SK-N-SH (cell line): ENCODE data around the gene SYNGR1.

ENCODE experiments used
- EZH2phosphoT487 ChIP-seq: fragments of 200-600 bp; sonication (generic); IDR thresholded peaks from 2 replicates; pipeline ENCODE4 v1.6.1; 2017; ENCODE audit warnings: low read depth, mixed run types, mild to moderate bottlenecking, antibody characterized with exemption, moderate library complexity, borderline replicate concordance
- RXRA ChIP-seq: IDR thresholded peaks from 2 replicates; pipeline ENCODE4 v1.4.0; 2012; ENCODE audit warnings: low read depth, mild to moderate bottlenecking, borderline replicate concordance
- TCF12 ChIP-seq: IDR thresholded peaks from 2 replicates; pipeline ENCODE4 v1.4.0; 2012
- TF ChIP-seq, protein P1 (sequence below): fragments of 200-600 bp; sonication (generic); IDR thresholded peaks from 2 replicates; pipeline ENCODE4 v1.6.1; 2017; ENCODE audit warnings: antibody characterized with exemption, mild to moderate bottlenecking, moderate library complexity
- TF ChIP-seq, protein P2 (sequence below): fragments of 150-350 bp; IDR thresholded peaks from 2 replicates; pipeline ENCODE4 v1.6.1; 2017; ENCODE audit warnings: antibody characterized with exemption, low read length, low read depth, borderline replicate concordance
- TF ChIP-seq, protein P3 (sequence below): IDR thresholded peaks from 2 replicates; pipeline ENCODE4 v1.6.1; 2012; ENCODE audit warnings: mild to moderate bottlenecking, low read depth, low read length, moderate library complexity

DNA sequence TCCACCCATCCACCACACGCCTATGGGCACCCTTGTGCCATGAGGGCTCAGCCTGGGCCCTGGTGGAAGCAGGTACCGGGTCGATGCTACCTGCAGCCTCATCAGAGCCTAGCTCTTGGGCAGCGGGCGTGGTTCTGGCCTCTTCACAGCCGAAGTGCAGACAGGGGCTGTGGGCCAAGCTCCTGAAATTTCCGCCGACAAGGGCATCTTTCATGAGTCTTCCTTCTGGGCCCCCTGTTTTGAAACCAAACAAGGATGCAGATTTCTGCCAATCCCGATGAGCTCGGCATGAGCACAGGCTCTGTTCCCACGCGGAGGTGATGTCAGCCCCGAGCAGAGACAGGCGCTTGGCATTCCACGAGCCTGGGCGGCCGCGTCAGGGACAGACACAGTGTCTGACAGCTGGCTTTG lies 84.5 kb downstream of the SYNGR1 start:
- TF ChIP-seq, protein P1, sequence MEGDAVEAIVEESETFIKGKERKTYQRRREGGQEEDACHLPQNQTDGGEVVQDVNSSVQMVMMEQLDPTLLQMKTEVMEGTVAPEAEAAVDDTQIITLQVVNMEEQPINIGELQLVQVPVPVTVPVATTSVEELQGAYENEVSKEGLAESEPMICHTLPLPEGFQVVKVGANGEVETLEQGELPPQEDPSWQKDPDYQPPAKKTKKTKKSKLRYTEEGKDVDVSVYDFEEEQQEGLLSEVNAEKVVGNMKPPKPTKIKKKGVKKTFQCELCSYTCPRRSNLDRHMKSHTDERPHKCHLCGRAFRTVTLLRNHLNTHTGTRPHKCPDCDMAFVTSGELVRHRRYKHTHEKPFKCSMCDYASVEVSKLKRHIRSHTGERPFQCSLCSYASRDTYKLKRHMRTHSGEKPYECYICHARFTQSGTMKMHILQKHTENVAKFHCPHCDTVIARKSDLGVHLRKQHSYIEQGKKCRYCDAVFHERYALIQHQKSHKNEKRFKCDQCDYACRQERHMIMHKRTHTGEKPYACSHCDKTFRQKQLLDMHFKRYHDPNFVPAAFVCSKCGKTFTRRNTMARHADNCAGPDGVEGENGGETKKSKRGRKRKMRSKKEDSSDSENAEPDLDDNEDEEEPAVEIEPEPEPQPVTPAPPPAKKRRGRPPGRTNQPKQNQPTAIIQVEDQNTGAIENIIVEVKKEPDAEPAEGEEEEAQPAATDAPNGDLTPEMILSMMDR = no peak
- no peak for TF ChIP-seq EZH2phosphoT487
- TF ChIP-seq, protein P2, sequence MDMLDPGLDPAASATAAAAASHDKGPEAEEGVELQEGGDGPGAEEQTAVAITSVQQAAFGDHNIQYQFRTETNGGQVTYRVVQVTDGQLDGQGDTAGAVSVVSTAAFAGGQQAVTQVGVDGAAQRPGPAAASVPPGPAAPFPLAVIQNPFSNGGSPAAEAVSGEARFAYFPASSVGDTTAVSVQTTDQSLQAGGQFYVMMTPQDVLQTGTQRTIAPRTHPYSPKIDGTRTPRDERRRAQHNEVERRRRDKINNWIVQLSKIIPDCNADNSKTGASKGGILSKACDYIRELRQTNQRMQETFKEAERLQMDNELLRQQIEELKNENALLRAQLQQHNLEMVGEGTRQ = no peak
- TF ChIP-seq TCF12 = no peak
- TF ChIP-seq, protein P3, sequence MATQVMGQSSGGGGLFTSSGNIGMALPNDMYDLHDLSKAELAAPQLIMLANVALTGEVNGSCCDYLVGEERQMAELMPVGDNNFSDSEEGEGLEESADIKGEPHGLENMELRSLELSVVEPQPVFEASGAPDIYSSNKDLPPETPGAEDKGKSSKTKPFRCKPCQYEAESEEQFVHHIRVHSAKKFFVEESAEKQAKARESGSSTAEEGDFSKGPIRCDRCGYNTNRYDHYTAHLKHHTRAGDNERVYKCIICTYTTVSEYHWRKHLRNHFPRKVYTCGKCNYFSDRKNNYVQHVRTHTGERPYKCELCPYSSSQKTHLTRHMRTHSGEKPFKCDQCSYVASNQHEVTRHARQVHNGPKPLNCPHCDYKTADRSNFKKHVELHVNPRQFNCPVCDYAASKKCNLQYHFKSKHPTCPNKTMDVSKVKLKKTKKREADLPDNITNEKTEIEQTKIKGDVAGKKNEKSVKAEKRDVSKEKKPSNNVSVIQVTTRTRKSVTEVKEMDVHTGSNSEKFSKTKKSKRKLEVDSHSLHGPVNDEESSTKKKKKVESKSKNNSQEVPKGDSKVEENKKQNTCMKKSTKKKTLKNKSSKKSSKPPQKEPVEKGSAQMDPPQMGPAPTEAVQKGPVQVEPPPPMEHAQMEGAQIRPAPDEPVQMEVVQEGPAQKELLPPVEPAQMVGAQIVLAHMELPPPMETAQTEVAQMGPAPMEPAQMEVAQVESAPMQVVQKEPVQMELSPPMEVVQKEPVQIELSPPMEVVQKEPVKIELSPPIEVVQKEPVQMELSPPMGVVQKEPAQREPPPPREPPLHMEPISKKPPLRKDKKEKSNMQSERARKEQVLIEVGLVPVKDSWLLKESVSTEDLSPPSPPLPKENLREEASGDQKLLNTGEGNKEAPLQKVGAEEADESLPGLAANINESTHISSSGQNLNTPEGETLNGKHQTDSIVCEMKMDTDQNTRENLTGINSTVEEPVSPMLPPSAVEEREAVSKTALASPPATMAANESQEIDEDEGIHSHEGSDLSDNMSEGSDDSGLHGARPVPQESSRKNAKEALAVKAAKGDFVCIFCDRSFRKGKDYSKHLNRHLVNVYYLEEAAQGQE = no peak
- no peak for TF ChIP-seq RXRA
